MG63 (cell line): ENCODE data around the gene GCN1. TPM values are rescaled to one million over a fixed set of nuclear protein-coding genes. Genes with fewer than 3 reads are reported as not detected.

Experiments
- DNase-seq: peaks from one replicate; pipeline ENCODE4 v3.0.0-alpha.2; 2020
- H3K27me3 ChIP-seq: fragments of 250-450 bp; sonication (Bioruptor Pico); 2 replicates; pipeline ENCODE4 v1.5.1; 2020; ENCODE audit warnings: mild to moderate bottlenecking, moderate library complexity
- H3K36me3 ChIP-seq: fragments of 250-450 bp; sonication (Bioruptor Pico); 2 replicates; pipeline ENCODE4 v1.5.1; 2020; ENCODE audit warnings: mild to moderate bottlenecking, moderate library complexity
- H3K4me3 ChIP-seq: fragments of 250-450 bp; sonication (Bioruptor Pico); 2 replicates; pipeline ENCODE4 v1.5.1; 2020; ENCODE audit warnings: mild to moderate bottlenecking, moderate library complexity
- H3K9me3 ChIP-seq: fragments of 250-450 bp; sonication (Bioruptor Pico); 2 replicates; pipeline ENCODE4 v1.5.1; 2020; ENCODE audit warnings: mild to moderate bottlenecking, moderate library complexity
- total RNA-seq: library from RNA; depleted of rRNA; stranded (reverse); fragments of >200 nt; shearing (Covaris generic); gene quantifications from 2 replicates; pipeline ENCODE4 v1.2.3, GENCODE V29; 2014; ENCODE audit warnings: low replicate concordance

Gene GCN1
- total RNA-seq, 1 experiment from 2014 or later: 76.8 TPM

DNA sequence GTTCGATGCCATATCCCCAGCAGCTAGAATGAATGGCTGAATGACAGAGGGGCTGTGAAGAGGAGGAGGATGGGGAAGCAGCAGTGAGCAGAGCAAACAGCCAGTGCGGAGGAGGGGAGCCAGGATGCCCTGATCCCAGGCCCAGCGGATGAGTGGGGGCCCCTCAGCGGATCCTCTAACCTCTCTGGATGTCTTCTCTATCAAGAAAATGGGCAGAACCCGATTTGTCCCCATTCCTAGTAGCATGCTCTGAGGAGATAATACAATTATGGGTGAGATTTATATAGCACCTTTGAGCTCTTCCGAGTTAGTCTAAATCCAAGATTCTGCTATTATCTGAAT, 36.4 kb upstream of the GCN1 start:
- H3K36me3 ChIP-seq: peaks cover 19% of the 10 kb centered on the region
- no peak for DNase-seq
- no peaks in the 10 kb centered on the region for H3K9me3 ChIP-seq
- no peak overlapping the region for H3K4me3 ChIP-seq
- no peaks in the 10 kb centered on the region for H3K27me3 ChIP-seq

GRCh38 chr12:120230326-120230973, 35.9 kb upstream of the GCN1 start:
- peaks cover 24% of the 10 kb centered on the region for H3K36me3 ChIP-seq
- no peaks in the 10 kb centered on the region for H3K9me3 ChIP-seq
- no peak overlapping the region for H3K4me3 ChIP-seq
- H3K27me3 ChIP-seq: no peaks in the 10 kb centered on the region
- DNase-seq: peak; percentile 97

GRCh38 chr12:120229487-120230325, 35.2 kb upstream of the GCN1 start:
- H3K27me3 ChIP-seq: no peaks in the 10 kb centered on the region

GRCh38 chr12:120229071-120229486, 34.6 kb upstream of the GCN1 start:
- Histone ChIP-seq H3K9me3 (no peaks in the 10 kb centered on the region), H3K4me3 (no peak overlapping the region), H3K27me3 (no peaks in the 10 kb centered on the region), H3K36me3 (peaks cover 27% of the 10 kb centered on the region)
- no peak for DNase-seq

More at GRCh38 chr12:120229487-120230325, 35.2 kb upstream of the GCN1 start:
- peak; percentile 43 for DNase-seq
- H3K4me3 ChIP-seq: no peak overlapping the region
- H3K9me3 ChIP-seq: no peaks in the 10 kb centered on the region
- H3K36me3 ChIP-seq: peaks cover 27% of the 10 kb centered on the region

DNA sequence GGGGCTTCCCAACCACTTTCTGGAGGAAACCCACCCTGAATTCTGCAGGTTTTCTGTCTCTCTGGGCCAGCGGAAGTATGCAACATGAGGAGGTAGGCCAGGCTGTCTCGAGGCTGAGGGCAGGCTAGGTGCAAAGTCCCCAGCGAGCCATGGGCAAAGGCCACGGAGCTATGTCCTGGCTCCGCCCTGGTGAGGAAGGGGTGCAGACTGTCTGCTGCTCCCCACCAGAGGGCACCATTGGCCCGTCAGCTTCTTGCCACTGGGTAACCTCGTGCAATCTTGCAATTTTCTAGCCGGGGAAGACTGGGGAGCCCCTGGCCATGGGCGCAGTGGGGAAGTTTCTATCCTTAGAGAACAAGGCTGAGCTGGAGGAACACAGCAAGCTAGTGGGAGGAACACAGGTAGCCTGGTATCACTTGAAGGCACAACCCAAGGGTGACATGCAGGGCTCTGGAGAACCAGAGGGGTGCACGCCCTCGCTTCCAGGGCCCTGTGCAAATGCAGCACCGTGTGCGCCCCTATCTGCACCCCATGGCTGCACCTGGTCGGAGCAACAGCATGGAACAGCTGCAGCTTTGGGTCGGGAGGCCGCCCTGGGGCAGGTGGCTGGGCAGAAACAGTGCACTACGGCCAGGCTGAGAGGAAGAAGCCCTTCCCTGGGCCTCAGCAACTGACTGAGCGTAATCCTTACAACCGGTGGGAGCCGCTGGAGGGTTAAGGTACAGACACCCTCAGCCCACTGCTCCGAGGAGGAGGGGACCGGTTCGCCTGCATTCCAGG, 34.0 kb upstream of the GCN1 start:
- peak; percentile 75 for DNase-seq
- Histone ChIP-seq H3K36me3 (peaks cover 30% of the 10 kb centered on the region), H3K4me3 (no peak overlapping the region)

GRCh38 chr12:120228041-120228290, 33.5 kb upstream of the GCN1 start:
- no peaks in the 10 kb centered on the region for H3K9me3 ChIP-seq
- peaks cover 31% of the 10 kb centered on the region for H3K36me3 ChIP-seq
- no peak overlapping the region for H3K4me3 ChIP-seq
- no peaks in the 10 kb centered on the region for H3K27me3 ChIP-seq
- no peak for DNase-seq

More for the DNA sequence above, 34.0 kb upstream of the GCN1 start:
- Histone ChIP-seq H3K9me3 (no peaks in the 10 kb centered on the region), H3K27me3 (no peaks in the 10 kb centered on the region)

- Histone ChIP-seq H3K9me3 (no peaks in the 10 kb centered on the region), H3K27me3 (no peaks in the 10 kb centered on the region), H3K4me3 (no peak overlapping the region), H3K36me3 (peaks cover 35% of the 10 kb centered on the region)
- DNase-seq: no peak
These were observed 32.9 kb upstream of the GCN1 start for GRCh38 chr12:120227233-120228040.

- Histone ChIP-seq H3K36me3 (peaks cover 47% of the 10 kb centered on the region), H3K4me3 (no peak overlapping the region), H3K9me3 (no peaks in the 10 kb centered on the region), H3K27me3 (no peaks in the 10 kb centered on the region)
- DNase-seq: no peak
These were observed 31.5 kb upstream of the GCN1 start for GRCh38 chr12:120225852-120226640.

GRCh38 chr12:120225200-120225558, 30.7 kb upstream of the GCN1 start:
- DNase-seq: no peak

GRCh38 chr12:120224304-120225199, 30.0 kb upstream of the GCN1 start:
- Histone ChIP-seq H3K9me3 (no peaks in the 10 kb centered on the region), H3K36me3 (peaks cover 42% of the 10 kb centered on the region), H3K4me3 (no peak overlapping the region), H3K27me3 (no peaks in the 10 kb centered on the region)
- no peak for DNase-seq

More at GRCh38 chr12:120225200-120225558, 30.7 kb upstream of the GCN1 start:
- no peak overlapping the region for H3K4me3 ChIP-seq
- no peaks in the 10 kb centered on the region for H3K27me3 ChIP-seq
- H3K36me3 ChIP-seq: peaks cover 47% of the 10 kb centered on the region
- no peaks in the 10 kb centered on the region for H3K9me3 ChIP-seq

DNA sequence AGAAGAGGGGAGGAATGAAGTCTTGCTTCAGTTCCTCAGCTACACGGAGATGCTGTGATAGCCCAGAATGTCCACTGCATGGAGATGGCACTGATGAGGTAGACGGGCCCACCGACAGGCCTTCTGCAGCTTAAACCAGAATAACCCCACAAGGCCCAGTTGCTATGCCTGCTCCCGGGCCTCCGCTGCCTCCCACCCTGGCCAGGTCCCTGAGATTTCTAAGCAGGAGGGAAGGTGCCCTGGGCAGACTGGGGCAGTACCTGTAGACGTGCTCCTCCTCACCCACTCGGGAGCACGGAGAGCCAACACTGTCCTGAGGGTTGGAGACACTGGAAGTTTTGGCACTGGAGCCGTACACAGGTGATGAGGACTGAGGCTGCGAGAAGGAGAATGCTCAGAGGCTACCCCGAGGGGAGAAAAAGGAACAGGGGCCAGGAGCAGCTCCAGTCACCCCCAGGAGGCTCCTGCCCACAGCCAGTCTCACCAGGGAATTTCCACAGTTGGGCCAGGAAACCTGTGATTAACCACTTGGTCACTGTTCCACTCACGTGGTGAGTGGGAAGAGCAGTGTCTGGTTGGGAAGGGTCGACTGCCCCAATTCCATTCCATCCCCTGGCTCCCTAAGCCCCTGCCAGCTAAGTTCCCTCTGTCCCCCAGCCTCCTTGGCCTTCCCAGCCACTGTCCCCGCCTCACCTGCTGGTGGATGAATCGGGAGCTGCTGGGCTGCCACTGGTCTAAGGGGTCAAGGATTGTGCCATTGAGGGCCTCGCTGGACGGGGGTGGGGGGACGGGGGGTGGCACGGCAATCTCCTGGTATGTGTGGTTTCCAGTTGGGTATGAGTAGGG, 29.2 kb upstream of the GCN1 start:
- Histone ChIP-seq H3K9me3 (no peaks in the 10 kb centered on the region), H3K27me3 (no peaks in the 10 kb centered on the region), H3K36me3 (peaks cover 47% of the 10 kb centered on the region), H3K4me3 (no peak overlapping the region)
- no peak for DNase-seq

DNA sequence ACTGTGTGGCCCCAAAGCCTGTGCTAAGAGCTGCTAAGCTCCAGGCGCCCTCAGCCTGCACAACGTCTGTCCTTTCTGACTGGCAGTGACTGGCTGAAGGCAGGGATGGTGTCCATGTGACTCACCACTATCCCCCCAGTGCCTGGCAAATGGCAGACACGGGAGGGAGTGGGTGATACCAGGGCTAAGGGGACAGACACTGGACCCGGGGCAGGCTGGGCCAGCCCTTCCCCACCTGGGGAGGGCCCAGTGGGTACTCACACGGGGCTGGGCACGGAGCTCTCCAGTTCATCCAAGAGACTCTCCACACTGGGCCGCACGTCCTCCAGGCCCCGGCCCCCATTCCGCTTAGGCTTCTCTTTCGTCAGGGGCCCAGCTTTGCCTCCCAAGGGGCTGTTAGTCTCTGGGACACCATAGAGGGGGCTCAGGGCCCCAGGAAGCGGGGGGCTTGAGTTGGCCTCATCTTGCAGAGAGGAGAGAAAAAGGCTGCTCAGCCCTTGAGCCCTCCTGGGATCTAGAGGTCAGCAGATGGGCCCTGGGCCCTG, 27.8 kb upstream of the GCN1 start:
- Histone ChIP-seq H3K36me3 (peaks cover 55% of the 10 kb centered on the region), H3K4me3 (no peak overlapping the region), H3K27me3 (no peaks in the 10 kb centered on the region), H3K9me3 (no peaks in the 10 kb centered on the region)
- no peak for DNase-seq

DNA sequence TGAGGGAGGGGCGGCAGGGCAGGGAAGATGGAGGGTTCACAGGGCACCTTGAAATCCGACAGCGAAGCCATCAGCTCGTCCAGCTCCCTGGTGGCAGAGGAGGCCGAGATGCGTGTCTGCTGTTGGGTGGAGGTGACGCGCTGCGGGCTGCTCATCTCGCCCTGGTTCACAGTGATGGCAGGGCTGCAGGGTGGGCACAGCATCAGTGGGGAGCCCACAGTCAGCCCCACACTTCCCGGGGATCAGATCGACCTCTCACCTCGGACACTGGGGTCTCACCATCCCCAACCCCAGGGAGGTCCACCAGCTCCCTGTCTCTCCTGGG, 27.0 kb upstream of the GCN1 start:
- H3K27me3 ChIP-seq: no peaks in the 10 kb centered on the region
- DNase-seq: no peak
- H3K9me3 ChIP-seq: no peaks in the 10 kb centered on the region
- peaks cover 51% of the 10 kb centered on the region for H3K36me3 ChIP-seq
- no peak overlapping the region for H3K4me3 ChIP-seq

- Histone ChIP-seq H3K36me3 (peaks cover 46% of the 10 kb centered on the region), H3K4me3 (no peak overlapping the region), H3K9me3 (no peaks in the 10 kb centered on the region), H3K27me3 (no peaks in the 10 kb centered on the region)
- DNase-seq: no peak
These were observed 26.5 kb upstream of the GCN1 start for GRCh38 chr12:120220838-120221575.
